SW 1271 (cell line): ENCODE results near the gene ATP5F1B.
"Not testable (repeated sequence)": the region's sequence is repeated elsewhere in the genome, so short reads cannot be mapped to it uniquely, and the experiment has no call there.

Experiments used
- DNase-seq, 2 experiments: peaks; one replicate each; lab custom pipeline; 2025; lab: John Stamatoyannopoulos, UW

Gene ATP5F1B

GRCh38 chr12:56645717-56646446 is at the start of gene ATP5F1B:
Gene ATP5F1B (minus strand): TSS chr12:56645984. CDS start chr12:56645963, 21 bp downstream.
- DNase-seq: peak; percentile 99 to 100

GRCh38 chr12:56694161-56694560 is 48.4 kb upstream of the ATP5F1B start:
- DNase-seq: no peak

- no peak for DNase-seq
Measured at GRCh38 chr12:56688846-56689109, 43.0 kb upstream of the ATP5F1B start.

- DNase-seq: peak; percentile 99
Measured at GRCh38 chr12:56688129-56688845, 42.5 kb upstream of the ATP5F1B start, which contains the start of gene PTGES3. Gene PTGES3 (minus strand): TSS chr12:56688284. CDS start chr12:56687999, 285 bp downstream.

GRCh38 chr12:56687223-56688128 is 41.7 kb upstream of the ATP5F1B start:
- peak in 1 of 2 experiments; percentile 45 for DNase-seq

- no peak for DNase-seq
Measured at GRCh38 chr12:56684745-56685359, 39.1 kb upstream of the ATP5F1B start.

GRCh38 chr12:56682323-56682722 is 36.5 kb upstream of the ATP5F1B start:
- DNase-seq: no peak

- no peak for DNase-seq
Measured at GRCh38 chr12:56679883-56680575, 34.2 kb upstream of the ATP5F1B start.

- no peak for DNase-seq
Measured at GRCh38 chr12:56678852-56679251, 33.1 kb upstream of the ATP5F1B start.

GRCh38 chr12:56677680-56678079 is 31.9 kb upstream of the ATP5F1B start:
- DNase-seq: no peak

- DNase-seq: no peak
Measured at GRCh38 chr12:56676851-56677580, 31.2 kb upstream of the ATP5F1B start.

GRCh38 chr12:56671608-56672007 is 25.8 kb upstream of the ATP5F1B start:
- DNase-seq: no peak

GRCh38 chr12:56670836-56671235 is 25.1 kb upstream of the ATP5F1B start:
- no peak for DNase-seq

- DNase-seq: no peak
Measured at GRCh38 chr12:56668197-56668457, 22.3 kb upstream of the ATP5F1B start.

- no peak for DNase-seq
Measured at GRCh38 chr12:56661979-56662638, 16.3 kb upstream of the ATP5F1B start.

GRCh38 chr12:56661560-56661959 is 15.8 kb upstream of the ATP5F1B start:
- DNase-seq: no peak

GRCh38 chr12:56658921-56659320 is 13.1 kb upstream of the ATP5F1B start:
- no peak for DNase-seq

GRCh38 chr12:56657416-56658379 is 11.9 kb upstream of the ATP5F1B start:
- no peak for DNase-seq

GRCh38 chr12:56653781-56654180 is 8.0 kb upstream of the ATP5F1B start:
- DNase-seq: not testable (repeated sequence)
